MV-4-11 (cell line): Measurements from ENCODE around the gene ZSCAN2.

Experiments
- DNase-seq: peaks from one replicate; lab custom pipeline; 2025; lab: John Stamatoyannopoulos, UW

Gene ZSCAN2

DNA sequence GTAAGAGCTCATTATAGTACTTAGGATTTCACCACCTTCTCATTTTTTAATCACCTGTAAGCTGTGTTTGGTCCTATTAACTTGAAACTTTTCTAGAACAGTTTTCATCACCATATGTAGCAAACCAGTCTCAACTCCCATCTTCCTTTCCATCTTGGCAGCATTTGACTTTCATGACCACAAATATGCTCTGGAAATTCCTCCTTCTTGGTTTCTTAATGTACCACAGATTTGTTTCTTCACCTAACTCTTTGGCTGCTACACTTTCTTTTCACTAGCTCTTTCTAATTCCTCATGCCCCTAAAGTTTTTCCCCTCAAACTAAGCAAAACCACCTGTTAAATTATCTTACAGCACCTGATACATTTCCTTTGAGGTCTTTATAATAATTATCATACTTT is 70.4 kb downstream of the ZSCAN2 start:
- DNase-seq, result no peak
